HG03460 (cell line): ENCODE results near the gene PKD2.
"Not testable (repeated sequence)": the region's sequence is repeated elsewhere in the genome, so short reads cannot be mapped to it uniquely, and the experiment has no call there.

Experiments
- ATAC-seq: cut with Tn5 transposase; IDR thresholded peaks from one replicate; pipeline ENCODE4 v1.9.1; 2021; ENCODE audit not compliant: unreplicated experiment

Gene PKD2

DNA sequence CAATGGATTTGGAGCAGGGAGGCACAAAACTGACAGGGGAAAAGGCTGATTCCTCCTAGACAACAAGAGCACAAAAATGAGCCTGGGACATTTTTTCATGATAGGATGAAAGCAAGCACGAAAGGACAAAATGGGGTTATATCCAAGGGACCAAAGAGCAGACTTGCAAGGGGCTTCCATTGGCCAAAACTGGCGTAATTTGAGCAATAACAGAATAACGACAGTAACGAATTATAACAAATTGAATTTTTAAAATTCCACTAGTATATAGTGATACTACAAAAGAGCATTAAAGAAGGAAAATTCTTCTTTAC, 21.6 kb upstream of the PKD2 start:
- no peak for ATAC-seq

DNA sequence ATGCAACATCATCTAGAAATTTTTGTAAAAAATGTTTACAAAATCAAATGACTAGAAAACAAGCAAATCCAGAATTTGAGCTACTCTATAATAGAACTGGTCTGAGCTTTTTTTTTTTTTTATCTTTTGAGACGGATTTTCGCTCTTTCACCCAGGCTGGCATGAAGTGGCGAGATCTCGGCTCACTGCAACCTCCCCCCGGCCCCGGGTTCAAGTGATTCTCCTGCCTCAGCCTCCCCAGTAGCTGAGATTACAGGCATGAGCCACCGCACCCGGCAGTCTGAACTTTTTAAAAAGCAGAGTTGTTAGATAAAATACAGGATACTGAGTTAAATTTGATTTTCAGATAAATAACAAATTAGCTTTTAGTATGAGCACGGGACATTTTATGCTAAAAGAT, 20.9 kb upstream of the PKD2 start:
- ATAC-seq, result no peak

DNA sequence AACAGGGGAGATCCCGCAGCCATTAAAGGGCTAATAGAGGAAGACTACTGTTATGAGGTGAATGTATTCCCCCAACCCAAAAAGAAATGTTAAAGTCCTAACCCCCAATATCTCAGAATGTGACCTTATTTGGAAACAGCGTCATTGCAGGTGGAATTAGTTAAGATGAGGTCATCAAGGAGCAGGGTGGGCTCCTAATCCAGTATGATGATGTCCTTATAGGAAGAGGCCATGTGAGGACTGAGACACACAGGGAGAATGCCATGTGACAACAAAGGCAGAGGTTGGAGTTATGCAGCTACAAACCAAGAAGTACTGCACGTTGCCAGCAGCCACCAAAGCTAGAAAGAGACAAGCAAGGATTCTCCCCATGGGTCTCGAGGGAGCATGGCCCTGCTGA, 17.7 kb upstream of the PKD2 start:
- no peak for ATAC-seq

DNA sequence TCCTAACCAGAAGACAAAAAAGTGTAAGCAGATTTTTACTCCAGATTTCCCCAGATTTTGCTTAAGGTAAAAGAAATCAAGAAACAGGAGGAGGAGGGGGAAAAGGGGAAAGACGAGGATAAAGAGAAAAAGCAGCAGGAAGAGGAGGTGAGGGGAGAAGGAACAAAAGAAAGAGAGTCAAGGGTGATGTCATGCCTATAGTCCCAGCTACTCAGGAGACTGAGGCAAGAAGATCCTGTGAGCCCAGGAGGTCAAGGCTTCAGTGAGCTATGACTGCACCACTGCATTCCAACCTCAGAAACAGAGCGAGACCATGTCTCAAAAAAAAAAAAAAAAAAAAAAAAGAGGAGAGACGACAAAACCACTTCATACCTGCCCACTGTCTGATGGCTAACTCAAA, 12.0 kb upstream of the PKD2 start:
- no peak for ATAC-seq

DNA sequence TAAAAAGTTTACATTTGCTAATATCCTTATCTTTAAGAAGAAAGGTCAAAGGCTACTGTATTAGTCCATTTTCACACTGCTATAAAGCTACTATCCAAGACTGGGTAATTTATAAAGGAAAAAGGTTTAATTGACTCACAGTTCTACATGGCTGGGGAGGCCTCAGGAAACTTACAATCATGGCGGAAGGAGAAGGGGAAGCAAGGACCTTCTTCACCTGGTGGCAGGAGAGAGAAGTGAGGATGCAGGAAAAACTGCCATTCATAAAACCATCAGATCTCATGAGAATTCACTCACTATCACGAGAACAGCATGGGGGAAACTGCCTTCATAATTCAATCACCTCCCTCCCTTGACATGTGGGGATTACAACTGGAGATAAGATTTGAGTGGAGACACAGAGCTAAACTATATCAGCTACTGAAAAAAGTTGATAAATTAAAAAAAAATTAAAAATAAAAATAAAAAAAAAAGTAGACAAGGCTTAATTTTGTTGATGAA, 8.2 kb upstream of the PKD2 start:
- ATAC-seq, result not testable (repeated sequence)

DNA sequence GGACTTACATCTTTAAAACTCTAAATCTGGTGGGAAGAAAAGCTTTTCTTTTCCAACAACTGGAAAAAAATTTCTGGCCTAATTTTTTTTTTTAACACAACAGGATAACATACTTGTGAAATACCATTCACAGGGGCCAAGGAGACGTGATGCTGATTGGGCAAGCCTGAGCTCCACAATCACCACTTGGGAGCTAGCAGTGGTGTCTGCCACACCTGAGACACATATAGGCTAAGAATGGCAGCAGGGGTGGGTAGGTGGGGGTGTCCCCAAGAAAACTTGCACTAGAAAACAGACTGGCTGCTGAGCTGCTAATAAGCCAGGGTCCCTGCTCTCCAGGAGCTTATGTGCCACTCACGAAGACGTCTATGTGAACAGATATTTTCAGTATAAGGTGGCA, 5.6 kb upstream of the PKD2 start:
- no peak for ATAC-seq

DNA sequence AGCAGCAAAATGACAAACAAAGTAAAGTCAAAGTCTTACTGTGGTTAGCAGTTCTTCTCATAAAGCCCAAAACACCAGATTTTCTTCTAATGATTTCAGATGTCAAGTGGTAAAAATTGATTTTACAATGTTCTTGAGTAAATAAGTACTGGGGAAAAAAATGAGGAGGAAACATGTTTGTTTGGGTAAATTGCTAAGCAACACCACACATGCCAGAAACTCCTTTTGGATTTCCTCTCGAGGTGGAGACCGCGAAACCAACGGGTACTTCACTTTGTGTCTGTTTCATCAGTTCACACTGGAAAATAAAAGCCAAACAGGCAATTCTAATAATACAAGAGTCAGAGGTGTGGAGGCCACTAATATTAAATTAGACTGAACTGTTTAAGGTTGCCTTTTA, 4.6 kb upstream of the PKD2 start:
- ATAC-seq, result no peak

DNA sequence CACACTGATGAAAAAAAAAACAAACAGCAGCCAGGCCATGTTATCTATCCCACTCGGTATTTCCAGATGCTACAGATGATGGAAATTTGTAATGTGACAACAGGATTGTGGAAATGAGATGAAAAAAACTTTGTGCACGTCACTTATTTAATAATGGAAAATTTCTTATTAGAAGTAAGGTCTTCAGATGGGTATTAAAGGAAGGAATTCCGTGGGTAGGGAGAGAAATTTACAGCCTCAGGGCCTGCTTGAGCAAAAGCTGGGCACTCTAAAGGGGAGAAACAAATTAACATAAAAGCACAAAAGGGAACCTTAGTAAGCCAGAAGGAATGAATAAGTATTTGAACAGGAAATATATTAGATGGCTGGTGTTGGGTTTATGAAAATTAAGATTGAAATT, 4.2 kb upstream of the PKD2 start:
- no peak for ATAC-seq

DNA sequence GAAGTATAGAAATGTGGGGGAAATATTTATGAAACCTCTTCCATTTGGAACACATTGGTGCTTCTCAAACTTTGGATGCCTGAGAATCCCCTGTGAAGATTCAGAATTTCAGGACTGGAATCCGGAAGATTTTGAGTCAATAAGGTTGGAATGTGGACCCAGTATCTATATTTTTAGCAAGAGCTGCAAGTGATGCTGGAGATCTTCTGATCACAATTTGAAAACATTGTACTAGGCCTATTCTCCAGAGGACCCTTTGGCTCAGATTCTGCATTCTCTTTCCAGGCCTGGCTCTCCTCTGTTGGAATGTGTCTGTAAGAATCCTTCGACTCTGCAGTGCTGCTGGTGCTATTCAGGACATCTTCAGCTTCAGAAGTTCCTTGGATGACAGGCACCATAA, 2.4 kb upstream of the PKD2 start:
- no peak for ATAC-seq

DNA sequence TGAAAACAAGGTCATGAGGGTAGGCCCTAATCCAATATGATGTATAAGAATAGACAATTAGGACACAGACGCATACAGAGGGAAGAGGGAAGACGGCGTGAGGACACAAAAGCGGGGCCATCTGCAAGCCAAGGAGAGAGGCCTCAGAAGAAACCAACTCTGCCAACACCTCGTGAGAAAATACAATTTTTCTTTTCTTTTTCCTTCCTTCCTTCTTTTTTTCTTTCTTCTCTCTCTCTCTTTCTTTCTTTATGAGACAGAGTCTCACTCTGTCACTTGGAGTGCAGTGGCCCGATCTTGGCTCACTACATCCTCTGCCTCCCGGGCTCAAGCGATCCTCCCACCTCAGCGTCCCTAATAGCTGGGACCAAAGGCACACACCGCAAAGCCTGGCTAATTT, 1.5 kb upstream of the PKD2 start:
- no peak for ATAC-seq

DNA sequence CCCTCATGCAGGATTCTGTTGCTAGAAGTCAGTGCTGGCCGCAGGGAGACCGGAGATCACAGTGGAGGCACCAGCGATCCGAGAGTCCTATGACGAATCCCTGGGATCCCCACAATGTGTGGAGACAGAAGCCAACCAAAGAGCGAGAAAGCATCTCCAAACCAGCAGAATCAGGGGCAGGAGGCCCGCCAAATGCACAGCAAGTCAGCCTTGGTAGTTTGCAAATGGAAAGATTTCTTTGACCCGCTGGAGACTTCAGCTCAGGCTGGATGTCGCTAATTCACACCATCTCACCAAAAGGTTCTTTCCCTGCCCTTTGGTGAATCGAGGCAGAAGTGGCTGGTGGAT, 505 bp upstream of the PKD2 start:
- ATAC-seq, result no peak

DNA sequence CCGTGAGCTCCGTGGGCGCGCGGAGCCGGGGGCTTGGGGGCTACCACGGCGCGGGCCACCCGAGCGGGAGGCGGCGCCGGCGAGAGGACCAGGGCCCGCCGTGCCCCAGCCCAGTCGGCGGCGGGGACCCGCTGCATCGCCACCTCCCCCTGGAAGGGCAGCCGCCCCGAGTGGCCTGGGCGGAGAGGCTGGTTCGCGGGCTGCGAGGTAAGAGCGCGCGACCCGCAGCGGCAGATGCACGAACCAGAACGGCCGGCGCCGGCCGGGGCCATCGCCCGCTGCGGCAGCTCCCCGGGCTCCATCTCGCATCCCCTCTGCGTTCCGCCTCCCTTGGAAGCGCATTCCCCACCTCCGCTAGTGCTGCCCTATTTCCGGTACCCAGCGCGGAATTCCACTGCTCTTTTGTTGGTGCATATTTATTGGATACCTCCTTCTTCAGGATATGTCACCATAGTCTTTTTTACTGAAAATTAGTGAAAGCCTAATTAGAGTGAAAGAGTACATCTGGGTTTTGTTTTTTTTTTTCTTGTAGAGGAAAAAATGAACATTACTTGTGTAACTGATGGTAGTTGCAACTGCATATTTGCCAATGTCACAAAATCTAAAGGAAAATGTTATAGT, 797 bp downstream of the PKD2 start:
- peak; percentile 30 for ATAC-seq

DNA sequence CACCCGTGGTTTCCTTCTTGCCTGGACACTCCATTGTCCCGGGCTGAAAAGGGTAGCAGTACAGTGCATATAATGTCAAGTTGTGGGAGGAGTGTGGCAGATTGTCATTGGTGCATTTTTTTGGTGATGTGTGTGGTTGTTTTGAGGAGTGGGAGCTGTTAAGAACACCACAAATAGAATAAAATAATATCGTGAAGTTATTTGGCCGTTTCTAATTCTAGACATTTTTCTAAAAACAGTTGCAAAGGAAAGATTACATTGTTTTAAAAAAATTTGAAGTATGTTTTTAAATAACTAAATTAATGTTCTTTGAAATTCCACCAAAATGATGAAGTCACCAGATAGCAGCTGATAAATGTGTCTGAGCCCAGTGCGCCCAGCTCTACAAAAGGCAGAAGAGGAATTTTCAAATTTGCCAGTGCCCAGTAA, 1.3 kb downstream of the PKD2 start:
- no peak for ATAC-seq

DNA sequence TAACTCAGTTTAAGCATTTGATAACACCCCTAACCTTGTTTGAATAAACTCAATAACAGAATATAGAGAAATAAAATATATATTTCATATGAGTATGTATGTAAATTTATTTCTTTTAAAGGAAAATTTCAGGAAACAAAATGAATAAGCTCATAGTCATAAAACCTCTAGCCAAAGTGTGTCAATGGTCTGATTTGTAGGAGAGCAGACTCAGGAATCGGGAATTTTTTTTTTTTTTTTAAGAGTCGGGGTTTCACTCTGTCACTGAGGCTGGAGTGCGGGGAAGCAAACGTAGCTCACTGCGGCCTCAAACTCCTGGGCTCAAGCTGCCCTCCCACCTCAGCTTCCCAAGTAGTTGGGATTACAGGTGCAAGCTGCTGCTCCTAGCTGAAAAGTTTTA, 2.4 kb downstream of the PKD2 start:
- ATAC-seq, result no peak

DNA sequence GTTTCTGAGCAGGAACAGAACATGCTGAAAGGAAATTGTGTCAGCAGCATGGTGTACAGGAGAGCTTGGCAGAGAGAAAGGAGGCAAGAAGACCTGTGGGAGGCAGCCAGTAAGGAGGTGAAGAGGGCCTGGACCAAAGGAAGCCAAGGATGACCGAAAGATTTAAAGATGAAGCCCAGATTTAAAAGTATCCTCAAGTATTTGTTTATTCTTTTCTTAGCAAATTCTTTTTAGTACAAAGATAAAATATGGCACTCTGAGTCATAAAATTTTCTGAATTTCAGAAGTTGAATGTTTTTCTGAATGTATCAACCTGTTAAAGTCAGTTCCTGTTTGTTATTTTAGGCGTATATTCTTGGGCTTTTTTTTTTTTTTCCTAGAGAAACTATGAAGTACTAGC, 3.5 kb downstream of the PKD2 start:
- ATAC-seq, result no peak

DNA sequence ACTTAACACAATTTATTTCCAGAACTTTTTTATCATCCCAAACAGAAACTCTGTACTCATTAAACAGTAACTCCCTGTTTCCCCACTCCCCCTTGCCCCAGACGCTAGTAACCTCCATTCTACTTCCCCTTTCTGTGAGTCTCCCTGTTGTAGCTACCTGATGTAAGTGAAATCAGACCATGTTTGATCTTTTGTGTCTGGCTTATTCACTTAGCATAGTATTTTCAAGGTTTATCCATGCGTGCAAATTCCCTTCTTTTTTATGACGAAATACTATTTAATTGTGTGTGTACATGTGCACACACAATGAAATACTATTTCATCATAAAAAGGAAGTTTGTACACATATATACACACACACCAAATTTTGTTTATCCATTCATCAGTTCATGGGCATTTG, 5.2 kb downstream of the PKD2 start:
- ATAC-seq, result peak; percentile 44

DNA sequence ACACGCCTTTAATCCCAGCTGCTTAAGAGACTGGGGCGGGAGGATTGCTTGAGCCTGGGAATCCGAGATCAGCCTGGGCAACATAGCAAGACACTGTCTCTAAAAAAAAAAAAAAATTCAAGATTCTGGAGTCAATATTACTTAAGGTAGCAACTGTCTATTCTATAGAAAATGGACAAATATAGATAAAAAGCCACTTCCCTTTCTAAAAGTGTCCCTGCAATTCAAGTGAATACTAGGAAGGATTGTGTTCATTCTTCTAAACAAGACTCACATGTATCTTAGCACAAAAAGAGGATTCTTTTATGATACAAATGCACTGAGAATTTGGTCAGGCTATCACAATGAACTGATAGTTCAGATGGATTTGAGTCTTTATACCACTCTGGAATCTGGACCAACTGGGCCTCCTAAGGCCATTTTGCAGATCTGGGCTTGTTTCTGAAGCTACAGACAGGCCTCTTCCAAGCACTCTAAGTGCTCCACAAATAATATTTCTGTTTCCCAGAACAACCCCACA, 7.0 kb downstream of the PKD2 start:
- ATAC-seq, result no peak

DNA sequence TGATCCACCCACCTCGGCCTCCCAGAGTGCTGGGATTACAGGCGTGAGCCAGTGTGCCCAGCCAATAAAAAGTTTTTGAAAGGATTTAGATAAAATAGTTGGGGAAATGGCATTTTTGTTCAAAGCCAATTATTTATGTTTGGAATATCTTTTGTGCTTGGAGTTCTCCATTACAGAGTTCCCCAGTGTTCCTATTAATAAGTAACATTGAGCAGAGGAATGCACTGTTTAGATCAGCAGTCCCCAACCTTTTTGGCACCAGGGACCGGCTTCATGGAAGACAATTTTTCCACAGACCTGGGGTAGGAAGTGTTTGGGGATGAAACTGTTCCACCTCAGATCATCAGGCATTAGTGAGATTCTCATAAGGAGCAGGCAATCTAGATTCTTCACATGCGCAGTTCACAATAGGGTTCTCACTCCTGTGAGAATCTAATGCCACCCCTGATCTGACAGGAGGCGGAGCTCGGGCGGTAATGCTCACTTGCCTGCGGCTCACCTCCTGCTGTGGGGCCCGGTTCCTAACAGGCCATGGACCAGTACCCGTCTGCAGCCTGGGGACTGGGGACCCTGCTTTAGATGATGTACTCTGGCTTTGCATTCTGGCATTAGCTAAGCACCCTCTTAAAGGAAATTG, 8.3 kb downstream of the PKD2 start:
- ATAC-seq, result no peak

DNA sequence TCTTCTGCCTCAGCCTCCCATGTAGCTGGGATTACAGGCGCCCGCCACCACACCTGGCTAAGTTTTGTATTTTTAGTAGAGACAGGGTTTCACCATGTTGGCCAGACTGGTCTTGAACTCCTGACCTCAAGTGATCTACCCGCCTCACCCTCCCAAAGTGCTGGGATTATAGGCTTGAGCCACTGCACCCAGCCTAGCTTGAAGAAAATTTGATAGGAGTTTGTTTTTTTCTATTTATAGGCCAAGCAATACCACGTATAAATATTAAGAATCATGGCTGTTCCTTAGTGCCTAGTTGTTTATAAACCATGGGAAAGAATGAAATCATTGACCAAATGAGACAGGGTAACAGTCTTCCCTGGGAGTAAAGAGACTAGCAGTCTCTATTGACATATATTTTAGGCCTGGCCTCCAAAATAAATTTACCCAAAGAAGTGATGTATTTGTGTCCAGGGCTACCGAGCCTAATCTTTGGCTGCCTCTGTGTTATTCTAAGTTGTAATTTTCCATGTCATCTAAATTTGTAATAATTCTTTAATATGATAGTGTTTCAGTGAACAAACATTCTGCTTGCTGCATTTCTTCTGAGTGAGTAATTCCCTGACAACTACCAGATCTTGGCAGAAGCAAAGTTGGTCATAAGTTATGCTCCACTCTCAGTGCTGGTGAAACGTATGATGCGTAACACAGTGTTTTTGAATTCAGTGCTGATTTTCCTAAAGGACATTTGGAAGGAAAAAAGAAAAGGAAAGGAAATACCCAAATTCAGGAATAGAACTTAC, 10.3 kb downstream of the PKD2 start:
- ATAC-seq, result no peak

DNA sequence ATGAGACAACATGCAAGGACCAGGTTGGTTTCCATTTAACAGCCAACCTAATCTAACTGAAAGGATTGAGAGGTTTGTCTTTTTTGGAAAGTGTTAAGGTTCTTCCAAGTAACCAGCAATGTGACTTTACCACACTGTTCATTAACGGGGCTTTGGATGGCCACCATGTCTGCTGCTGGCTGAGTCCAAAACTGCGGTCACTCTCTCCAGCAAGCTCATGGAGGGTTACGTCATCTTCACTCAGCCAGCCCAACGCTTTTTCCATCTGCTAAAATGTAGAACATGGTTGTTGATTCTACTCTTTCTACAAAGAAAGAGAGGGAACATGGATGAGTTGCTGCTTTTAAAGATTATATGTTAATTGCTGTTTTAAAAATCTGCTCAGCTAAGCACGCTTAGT, 11.0 kb downstream of the PKD2 start:
- no peak for ATAC-seq

DNA sequence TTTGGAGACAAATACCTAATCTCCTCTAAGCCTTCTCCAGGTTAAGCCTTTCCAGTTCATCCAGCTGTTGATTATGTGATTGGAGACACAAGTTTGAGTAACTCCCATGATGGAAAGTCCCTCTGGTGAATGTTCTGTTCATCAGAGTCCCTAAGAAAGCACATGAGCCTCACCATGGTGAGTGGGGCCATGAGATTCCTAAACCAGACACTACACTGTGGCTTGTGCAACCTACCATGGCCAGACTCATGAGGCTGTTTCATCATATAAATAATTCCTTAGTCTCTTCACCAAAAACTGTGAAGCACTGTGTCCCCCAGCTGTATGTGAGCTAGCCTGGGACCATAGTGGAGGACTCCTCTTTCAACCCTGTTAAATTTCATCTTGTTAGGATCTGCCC, 14.4 kb downstream of the PKD2 start:
- no peak for ATAC-seq

DNA sequence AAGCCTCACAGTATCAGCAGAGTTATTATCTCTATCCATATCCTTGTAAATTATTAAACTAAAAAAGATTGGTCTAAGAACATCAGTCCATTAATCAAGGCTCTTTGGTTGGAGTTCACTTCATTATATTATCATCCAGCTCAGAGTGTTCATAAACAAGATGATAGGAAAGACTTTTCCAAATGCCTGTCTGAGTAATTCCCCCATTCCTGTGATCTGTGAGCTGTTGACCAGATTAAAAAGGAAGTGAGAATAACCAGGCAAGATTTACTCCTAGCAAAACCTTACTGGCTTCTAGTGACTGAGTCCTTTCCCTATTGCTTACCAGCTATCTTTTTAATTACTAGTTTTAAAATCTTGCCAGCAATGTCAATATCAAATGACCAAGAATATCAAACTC, 14.9 kb downstream of the PKD2 start:
- no peak for ATAC-seq
